Glutamatergic neuron (in vitro differentiated cells): ENCODE results near the gene PRDM16. TPM values are rescaled to one million over a fixed set of nuclear protein-coding genes. Genes with fewer than 3 reads are reported as not detected.

Experiments used
- DNase-seq: peaks from one replicate; pipeline ENCODE4 v3.0.0; 2022
- H3K27ac Mint-ChIP-seq: one replicate; pipeline ENCODE4 v1.8.0; 2020; ENCODE audit warnings: mild to moderate bottlenecking, mixed read lengths, inconsistent platforms; ENCODE audit not compliant: unreplicated experiment
- H3K27me3 Mint-ChIP-seq: one replicate; pipeline ENCODE4 v1.8.0; 2020; ENCODE audit warnings: mild to moderate bottlenecking, moderate library complexity, mixed read lengths, inconsistent platforms; ENCODE audit not compliant: unreplicated experiment
- H3K36me3 Mint-ChIP-seq: one replicate; pipeline ENCODE4 v1.8.0; 2020; ENCODE audit warnings: mild to moderate bottlenecking, mixed read lengths, inconsistent platforms; ENCODE audit not compliant: unreplicated experiment
- H3K4me1 Mint-ChIP-seq: one replicate; pipeline ENCODE4 v1.8.0; 2020; ENCODE audit warnings: mild to moderate bottlenecking, low read depth, mixed read lengths, inconsistent platforms; ENCODE audit not compliant: unreplicated experiment
- H3K4me3 Mint-ChIP-seq: one replicate; pipeline ENCODE4 v1.8.0; 2020; ENCODE audit warnings: mild to moderate bottlenecking, mixed read lengths, inconsistent platforms; ENCODE audit not compliant: unreplicated experiment
- H3K9me3 Mint-ChIP-seq: one replicate; pipeline ENCODE4 v1.8.0; 2020; ENCODE audit warnings: mild to moderate bottlenecking, moderate library complexity, mixed read lengths, inconsistent platforms; ENCODE audit not compliant: unreplicated experiment
- total RNA-seq: library from RNA; stranded (reverse); fragmentation: NEBNext Ultra II Directional; extraction: Animal tissue kit (Norgen Biotek cat#: 25700); gene quantifications from one replicate; pipeline ENCODE4 v1.2.1, GENCODE V29; 2021; ENCODE audit not compliant: unreplicated experiment
- TF ChIP-seq, protein P1 (sequence below): fragments of 200-600 bp; sonication (generic); IDR thresholded peaks from one replicate; pipeline ENCODE4 v1.5.0; 2021; ENCODE audit not compliant: partially characterized antibody, unreplicated experiment

The PRDM16 gene
- total RNA-seq, 1 donor from 2014 or later, result 0.07 TPM

DNA sequence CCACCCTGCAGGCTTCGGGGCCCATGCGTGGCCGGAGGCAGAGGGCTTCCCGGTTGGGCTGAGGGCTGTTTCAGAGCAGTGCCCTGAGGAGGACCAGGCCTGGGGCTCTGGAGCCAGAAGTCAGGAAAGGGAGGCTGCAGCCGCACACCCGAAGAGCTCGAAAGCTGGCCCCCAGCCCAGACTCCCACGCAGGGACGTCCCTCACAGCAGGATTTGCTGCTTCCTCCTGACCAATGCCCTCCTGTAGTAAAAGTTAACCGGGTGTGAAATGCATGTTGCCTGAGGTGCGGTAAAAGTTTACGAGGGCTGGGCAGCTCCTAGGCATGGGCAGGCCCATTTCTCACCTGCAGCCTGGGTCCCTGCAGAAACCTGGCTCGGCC lies 283.9 kb downstream of the PRDM16 start:
- Mint-ChIP-seq H3K36me3 (no peaks in the 10 kb centered on the region), H3K9me3 (peaks cover 2% of the 10 kb centered on the region), H3K4me3 (no peak overlapping the region), H3K27ac (no peak overlapping the region), H3K4me1 (peaks cover 8% of the 10 kb centered on the region), H3K27me3 (peaks cover 6% of the 10 kb centered on the region)
- no peak for DNase-seq
- TF ChIP-seq, protein P1, sequence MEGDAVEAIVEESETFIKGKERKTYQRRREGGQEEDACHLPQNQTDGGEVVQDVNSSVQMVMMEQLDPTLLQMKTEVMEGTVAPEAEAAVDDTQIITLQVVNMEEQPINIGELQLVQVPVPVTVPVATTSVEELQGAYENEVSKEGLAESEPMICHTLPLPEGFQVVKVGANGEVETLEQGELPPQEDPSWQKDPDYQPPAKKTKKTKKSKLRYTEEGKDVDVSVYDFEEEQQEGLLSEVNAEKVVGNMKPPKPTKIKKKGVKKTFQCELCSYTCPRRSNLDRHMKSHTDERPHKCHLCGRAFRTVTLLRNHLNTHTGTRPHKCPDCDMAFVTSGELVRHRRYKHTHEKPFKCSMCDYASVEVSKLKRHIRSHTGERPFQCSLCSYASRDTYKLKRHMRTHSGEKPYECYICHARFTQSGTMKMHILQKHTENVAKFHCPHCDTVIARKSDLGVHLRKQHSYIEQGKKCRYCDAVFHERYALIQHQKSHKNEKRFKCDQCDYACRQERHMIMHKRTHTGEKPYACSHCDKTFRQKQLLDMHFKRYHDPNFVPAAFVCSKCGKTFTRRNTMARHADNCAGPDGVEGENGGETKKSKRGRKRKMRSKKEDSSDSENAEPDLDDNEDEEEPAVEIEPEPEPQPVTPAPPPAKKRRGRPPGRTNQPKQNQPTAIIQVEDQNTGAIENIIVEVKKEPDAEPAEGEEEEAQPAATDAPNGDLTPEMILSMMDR, result no peak

DNA sequence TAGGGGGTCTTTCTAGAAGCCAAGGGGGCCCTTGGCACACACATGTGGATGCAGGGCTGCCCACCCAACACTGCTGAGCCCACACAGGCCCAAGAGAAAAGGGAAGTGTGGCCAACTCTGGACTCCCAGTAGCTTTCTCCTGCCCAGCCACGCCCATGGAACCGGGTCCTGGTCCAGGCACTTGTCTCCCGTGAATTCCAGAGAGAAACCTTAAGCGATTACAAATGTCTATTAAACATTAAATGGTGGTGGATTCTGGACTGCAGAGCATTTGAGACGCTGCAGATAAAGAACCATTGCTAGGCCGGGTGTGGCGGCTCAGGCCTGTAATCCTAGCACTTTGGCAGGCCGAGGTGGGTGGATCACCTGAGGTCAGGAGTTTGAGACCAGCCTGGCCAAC lies 284.9 kb downstream of the PRDM16 start:
- H3K36me3 Mint-ChIP-seq, result no peaks in the 10 kb centered on the region
- H3K4me3 Mint-ChIP-seq, result no peak overlapping the region
- no peak for DNase-seq
- H3K9me3 Mint-ChIP-seq, result peaks cover 2% of the 10 kb centered on the region
- no peak overlapping the region for H3K27ac Mint-ChIP-seq
- TF ChIP-seq, protein P1, result no peak
- H3K27me3 Mint-ChIP-seq, result peaks cover 6% of the 10 kb centered on the region
- H3K4me1 Mint-ChIP-seq, result peaks cover 8% of the 10 kb centered on the region

DNA sequence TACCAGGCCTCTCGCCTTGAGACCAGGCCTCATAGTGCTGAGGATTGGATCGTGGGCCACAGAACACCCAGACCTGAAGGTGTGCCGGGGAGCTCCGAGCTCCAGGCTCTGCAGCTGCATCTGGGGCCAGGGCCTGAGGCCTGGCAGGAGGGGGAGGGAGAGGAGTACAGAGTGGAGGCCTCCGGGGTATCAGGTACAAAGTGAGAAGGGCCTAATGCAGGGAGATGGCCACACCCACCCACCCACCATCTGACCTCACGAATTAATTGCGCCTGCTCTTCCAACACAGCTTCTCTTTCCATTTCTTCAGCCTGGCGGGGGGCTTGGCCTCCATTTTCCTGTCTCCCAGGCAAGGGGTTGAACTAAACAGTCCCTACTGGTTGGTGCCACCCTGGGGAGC lies 286.1 kb downstream of the PRDM16 start:
- H3K27me3 Mint-ChIP-seq, result peaks cover 6% of the 10 kb centered on the region
- H3K36me3 Mint-ChIP-seq, result no peaks in the 10 kb centered on the region
- H3K4me3 Mint-ChIP-seq, result no peak overlapping the region
- H3K4me1 Mint-ChIP-seq, result peaks cover 8% of the 10 kb centered on the region
- no peak for DNase-seq
- TF ChIP-seq, protein P1, result no peak
- no peak overlapping the region for H3K27ac Mint-ChIP-seq
- H3K9me3 Mint-ChIP-seq, result peaks cover 4% of the 10 kb centered on the region

DNA sequence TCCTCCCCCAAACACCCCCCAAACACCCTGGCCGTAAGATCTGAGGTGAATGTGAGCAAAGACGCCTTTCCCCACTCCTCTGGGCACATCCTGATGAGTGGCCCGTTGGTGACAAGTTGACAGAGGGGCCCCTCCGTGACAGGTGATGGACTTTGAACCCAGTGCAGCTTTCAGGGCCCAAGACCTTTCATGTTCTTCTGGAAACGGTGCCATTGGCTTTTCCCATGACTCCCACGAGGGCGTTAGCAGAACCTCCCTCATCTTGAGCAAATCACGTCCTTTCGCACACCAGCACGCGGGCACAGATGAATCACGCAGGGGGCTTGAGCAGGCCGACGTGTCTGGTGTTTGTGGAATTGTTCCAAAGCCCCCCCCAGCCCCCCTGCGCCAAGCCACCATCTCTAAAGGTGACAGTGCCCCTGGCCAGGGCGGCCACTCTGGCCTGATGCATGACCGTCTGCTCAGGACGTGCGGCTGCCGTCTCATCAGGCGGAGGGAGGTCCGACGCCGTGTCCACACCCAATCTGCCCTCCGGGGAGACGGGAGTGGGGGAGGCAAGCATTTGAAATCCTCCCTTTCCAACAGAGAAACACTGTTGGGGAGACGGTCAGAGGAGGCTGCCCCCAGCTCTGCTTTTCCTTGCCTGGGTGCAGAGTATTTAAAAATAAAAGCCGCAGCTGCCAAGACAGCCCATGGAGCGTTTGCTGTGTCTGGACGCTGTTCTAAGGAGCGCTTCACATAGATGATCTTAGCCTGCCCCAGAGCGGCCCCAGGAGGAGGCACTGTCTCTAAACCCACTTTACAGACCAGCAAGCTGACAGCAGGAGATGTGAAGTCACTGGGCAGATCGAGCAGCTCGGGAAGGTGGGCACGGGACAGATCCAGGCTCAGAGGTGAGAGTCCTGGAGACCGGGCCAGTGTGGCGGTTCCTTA lies 287.2 kb downstream of the PRDM16 start:
- Mint-ChIP-seq H3K27ac (no peak overlapping the region), H3K4me3 (no peak overlapping the region), H3K27me3 (peaks cover 5% of the 10 kb centered on the region), H3K9me3 (peaks cover 4% of the 10 kb centered on the region), H3K4me1 (peaks cover 8% of the 10 kb centered on the region), H3K36me3 (no peaks in the 10 kb centered on the region)
- no peak for DNase-seq
- TF ChIP-seq, protein P1, result no peak

DNA sequence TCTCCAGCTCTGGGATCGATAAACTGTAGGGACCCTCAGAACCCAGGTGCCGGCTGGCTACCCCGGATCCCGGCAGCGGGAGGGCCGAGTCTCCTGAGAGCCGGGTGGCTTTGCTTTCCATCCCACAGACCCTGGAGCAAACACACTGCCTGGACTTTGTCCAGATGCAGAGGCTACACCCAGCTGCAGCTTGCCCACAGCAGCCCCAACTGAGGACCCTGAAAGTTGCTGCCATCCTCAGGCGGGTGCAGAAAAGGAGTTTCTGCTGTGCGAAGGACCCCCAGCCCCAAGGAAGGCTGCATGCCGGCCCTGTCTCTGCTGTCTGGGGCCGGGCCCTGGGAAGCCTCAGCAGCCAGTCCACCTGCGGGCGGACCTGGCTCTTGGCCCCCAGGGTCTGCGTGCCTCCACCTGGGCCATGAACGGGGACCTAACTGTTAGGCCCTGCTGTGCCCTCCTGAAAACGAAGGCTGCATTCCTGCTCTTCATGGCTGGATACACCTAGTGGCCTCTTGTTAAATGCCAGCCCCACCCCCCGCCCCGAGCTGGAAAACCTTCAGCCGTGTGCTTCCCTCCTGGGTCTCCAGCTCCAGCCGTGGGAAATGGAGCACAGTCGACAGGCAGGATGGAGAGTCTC lies 287.9 kb downstream of the PRDM16 start:
- peaks cover 10% of the 10 kb centered on the region for H3K4me1 Mint-ChIP-seq
- DNase-seq, result no peak
- H3K9me3 Mint-ChIP-seq, result peaks cover 4% of the 10 kb centered on the region
- TF ChIP-seq, protein P1, result no peak
- peaks cover 8% of the 10 kb centered on the region for H3K27me3 Mint-ChIP-seq
- no peak overlapping the region for H3K27ac Mint-ChIP-seq
- peaks cover 5% of the 10 kb centered on the region for H3K36me3 Mint-ChIP-seq
- no peak overlapping the region for H3K4me3 Mint-ChIP-seq
